Natural killer cell (primary cell): Measurements from ENCODE around the gene RRBP1. TPM values are rescaled to one million over a fixed set of nuclear protein-coding genes. Genes with fewer than 3 reads are reported as not detected.

ENCODE experiments used
- ATAC-seq, 3 donors: fragments of 150-1000 bp in 2 of 3; fragments of 200-7000 bp in 1 of 3; cut with Tn5 transposase; 1 replicate in 1 of 3; 2 replicates in 2 of 3; pipeline ENCODE4 v1.10.0; 2021; ENCODE audit warnings: mild to moderate bottlenecking in 2 of 3, moderate library complexity in 2 of 3
- DNase-seq, 2 donors: peaks; one replicate each; pipeline versions ENCODE4 v3.0.0 to v3.0.0-alpha.2; 2013 to 2021; ENCODE audit warnings: mixed read lengths in 1 of 2
- H3K27ac ChIP-seq: one replicate; pipeline ENCODE4 v1.5.1; 2013; ENCODE audit warnings: mild to moderate bottlenecking, low read length
- H3K27me3 ChIP-seq: one replicate; pipeline ENCODE4 v1.6.1; 2013; ENCODE audit warnings: low read length; ENCODE audit not compliant: control insufficient read depth, insufficient read depth
- H3K36me3 ChIP-seq: one replicate; pipeline ENCODE4 v1.6.1; 2013; ENCODE audit warnings: low read length; ENCODE audit not compliant: control insufficient read depth, insufficient read depth
- H3K4me1 ChIP-seq: one replicate; pipeline ENCODE4 v1.6.1; 2013; ENCODE audit warnings: low read length; ENCODE audit not compliant: control insufficient read depth, insufficient read depth
- H3K4me3 ChIP-seq: one replicate; pipeline ENCODE4 v1.5.1; 2013; ENCODE audit warnings: low read length
- H3K9me3 ChIP-seq: one replicate; pipeline ENCODE4 v1.6.1; 2013; ENCODE audit warnings: low read length; ENCODE audit not compliant: control insufficient read depth, insufficient read depth
- H3K27ac Mint-ChIP-seq, 2 donors: one replicate each; pipeline ENCODE4 v1.8.0; 2022; ENCODE audit warnings: mild to moderate bottlenecking in 2 of 2, mixed read lengths in 2 of 2, moderate library complexity in 1 of 2
- H3K27me3 Mint-ChIP-seq, 2 donors: one replicate each; pipeline ENCODE4 v1.8.0; 2022; ENCODE audit warnings: low read depth in 2 of 2, mixed read lengths in 2 of 2
- H3K36me3 Mint-ChIP-seq: one replicate; pipeline ENCODE4 v1.8.0; 2022; ENCODE audit warnings: mixed read lengths
- H3K4me1 Mint-ChIP-seq, 2 donors: one replicate each; pipeline ENCODE4 v1.8.0; 2022; ENCODE audit warnings: mixed read lengths in 2 of 2
- H3K4me3 Mint-ChIP-seq: one replicate; pipeline ENCODE4 v1.8.0; 2022; ENCODE audit warnings: mild to moderate bottlenecking, moderate library complexity, mixed read lengths
- H3K9me3 Mint-ChIP-seq, 2 donors: one replicate each; pipeline ENCODE4 v1.8.0; 2022; ENCODE audit warnings: mixed read lengths in 2 of 2
- WGBS: methylation state at CpG from one replicate; pipeline ENCODE4 v1.1.7; 2013; ENCODE audit warnings: missing lambda C conversion rate; ENCODE audit not compliant: insufficient coverage; 5-methylcytosine and 5-hydroxymethylcytosine counted together
- intact Hi-C: fragments of 100-400 bp; cut with micrococcal nuclease; formaldehyde crosslinking; loops from one replicate; pipeline ENCODE4 v1.14.2; 2022
- total RNA-seq, 4 donors: library from RNA; stranded (reverse); fragments of 120-200 nt in 1 of 4; gene quantifications; one replicate each; pipeline versions ENCODE4 v1.2.3 to v1.2.4, GENCODE V29; 2013 to 2022
- TF ChIP-seq, protein P1 (sequence below): fragments of 200-600 bp; IDR thresholded peaks from one replicate; pipeline ENCODE4 v1.8.0; 2022; ENCODE audit warnings: antibody characterized with exemption

The RRBP1 gene
- total RNA-seq, 3 donors from 2014 or later (not counting 1 experiment from before 2014, with no cell fraction given) = 88.3 to 95.4 (median 90.1) TPM

DNA sequence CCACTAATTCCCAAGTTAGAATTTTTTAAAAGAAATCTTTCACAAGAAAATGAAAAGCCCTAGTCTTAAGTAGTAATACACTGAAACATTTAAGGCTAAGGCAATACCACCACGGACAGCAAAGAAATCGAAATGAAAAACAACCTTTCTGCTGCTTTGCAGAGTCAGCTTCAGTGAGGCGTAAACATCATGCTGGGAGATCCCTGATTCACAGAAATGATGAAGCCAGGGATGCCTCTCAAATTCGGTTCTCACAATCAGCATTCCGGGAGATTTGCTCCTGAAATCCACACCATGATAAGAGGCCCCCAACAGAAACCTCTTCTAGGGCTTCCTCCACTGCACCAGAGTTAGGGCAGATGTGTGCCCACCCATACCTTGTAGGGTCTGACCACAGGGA, 18.6 kb downstream of the RRBP1 start:
- no peak for DNase-seq
- Histone ChIP-seq H3K27ac (no peak overlapping the region), H3K36me3 (peaks cover 7% of the 10 kb centered on the region), H3K27me3 (no peaks in the 10 kb centered on the region), H3K4me1 (peaks cover 44% of the 10 kb centered on the region), H3K9me3 (no peaks in the 10 kb centered on the region), H3K4me3 (no peak overlapping the region)
- peaks cover 10% of the 10 kb centered on the region for H3K36me3 Mint-ChIP-seq
- H3K27ac Mint-ChIP-seq = peak overlapping the region; percentile 66 to 74
- 88% methylated on average over 5 of the region's 5 CpGs for WGBS
- no peak for ATAC-seq
- H3K4me1 Mint-ChIP-seq = peaks cover 70 to 85% of the 10 kb centered on the region in 2 donors
- intact Hi-C loops = no loop called here
- H3K4me3 Mint-ChIP-seq = peak overlapping the region; percentile 61
- H3K9me3 Mint-ChIP-seq = no peaks in the 10 kb centered on the region
- TF ChIP-seq, protein P1, sequence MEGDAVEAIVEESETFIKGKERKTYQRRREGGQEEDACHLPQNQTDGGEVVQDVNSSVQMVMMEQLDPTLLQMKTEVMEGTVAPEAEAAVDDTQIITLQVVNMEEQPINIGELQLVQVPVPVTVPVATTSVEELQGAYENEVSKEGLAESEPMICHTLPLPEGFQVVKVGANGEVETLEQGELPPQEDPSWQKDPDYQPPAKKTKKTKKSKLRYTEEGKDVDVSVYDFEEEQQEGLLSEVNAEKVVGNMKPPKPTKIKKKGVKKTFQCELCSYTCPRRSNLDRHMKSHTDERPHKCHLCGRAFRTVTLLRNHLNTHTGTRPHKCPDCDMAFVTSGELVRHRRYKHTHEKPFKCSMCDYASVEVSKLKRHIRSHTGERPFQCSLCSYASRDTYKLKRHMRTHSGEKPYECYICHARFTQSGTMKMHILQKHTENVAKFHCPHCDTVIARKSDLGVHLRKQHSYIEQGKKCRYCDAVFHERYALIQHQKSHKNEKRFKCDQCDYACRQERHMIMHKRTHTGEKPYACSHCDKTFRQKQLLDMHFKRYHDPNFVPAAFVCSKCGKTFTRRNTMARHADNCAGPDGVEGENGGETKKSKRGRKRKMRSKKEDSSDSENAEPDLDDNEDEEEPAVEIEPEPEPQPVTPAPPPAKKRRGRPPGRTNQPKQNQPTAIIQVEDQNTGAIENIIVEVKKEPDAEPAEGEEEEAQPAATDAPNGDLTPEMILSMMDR = no peak
- H3K27me3 Mint-ChIP-seq = no peaks in the 10 kb centered on the region

GRCh38 chr20:17663040-17663399, 19.0 kb downstream of the RRBP1 start:
- no peaks in the 10 kb centered on the region for H3K27me3 ChIP-seq
- no peak overlapping the region for H3K4me3 ChIP-seq
- H3K9me3 Mint-ChIP-seq = no peaks in the 10 kb centered on the region
- H3K36me3 ChIP-seq = peaks cover 11% of the 10 kb centered on the region
- no peaks in the 10 kb centered on the region for H3K9me3 ChIP-seq
- no peak overlapping the region for H3K27ac ChIP-seq
- peaks cover 44% of the 10 kb centered on the region for H3K4me1 ChIP-seq
- H3K4me3 Mint-ChIP-seq = peak overlapping the region; percentile 62
- H3K4me1 Mint-ChIP-seq = peaks cover 72 to 85% of the 10 kb centered on the region in 2 donors
- intact Hi-C loops = no loop called here
- 89% methylated on average over 13 of the region's 13 CpGs for WGBS
- TF ChIP-seq, protein P1 = no peak
- ATAC-seq = no peak
- peaks cover 14% of the 10 kb centered on the region for H3K36me3 Mint-ChIP-seq
- peak overlapping the region; percentile 74 to 85 for H3K27ac Mint-ChIP-seq
- no peaks in the 10 kb centered on the region for H3K27me3 Mint-ChIP-seq
- no peak for DNase-seq

DNA sequence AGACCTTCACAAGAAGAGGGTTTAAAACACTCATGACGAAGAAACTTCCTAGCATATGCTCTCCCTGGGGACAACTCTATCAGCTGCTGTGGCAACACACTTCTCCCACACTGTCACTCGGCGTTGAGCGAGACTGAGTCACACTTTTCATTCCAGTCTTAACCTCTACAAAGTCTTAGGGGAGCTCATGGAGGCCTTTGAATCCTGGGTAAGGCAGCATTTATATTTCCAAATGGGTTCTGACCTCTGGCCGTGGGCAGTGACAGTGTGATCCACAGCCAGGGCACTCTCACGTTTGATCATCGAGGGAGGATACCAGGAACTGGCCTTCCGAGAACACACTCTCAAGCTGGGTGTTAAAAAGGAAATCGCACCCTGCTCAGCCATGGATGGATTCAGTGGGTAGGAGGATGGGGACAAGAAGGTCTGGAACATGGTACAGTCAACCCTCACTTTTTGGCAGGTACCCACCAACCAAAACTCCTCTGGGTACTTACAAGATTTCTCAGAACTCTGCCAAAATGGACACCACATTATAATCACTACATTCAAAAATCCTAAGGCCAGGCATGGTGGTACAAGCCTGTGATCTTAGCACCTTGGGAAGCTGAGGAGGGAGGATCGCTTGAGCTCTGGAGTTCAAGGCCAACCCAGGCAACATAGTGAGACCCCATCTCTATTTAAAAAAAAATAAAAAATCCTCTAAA, 19.6 kb downstream of the RRBP1 start:
- DNase-seq = no peak

More for the DNA sequence above, 19.6 kb downstream of the RRBP1 start:
- intact Hi-C loops = no loop called here
- peak overlapping the region; percentile 74 to 85 for H3K27ac Mint-ChIP-seq
- H3K36me3 Mint-ChIP-seq = peaks cover 14% of the 10 kb centered on the region
- Histone ChIP-seq H3K27ac (peak overlapping the region; percentile 24), H3K4me1 (peaks cover 44% of the 10 kb centered on the region), H3K4me3 (no peak overlapping the region), H3K9me3 (no peaks in the 10 kb centered on the region), H3K36me3 (peaks cover 9% of the 10 kb centered on the region), H3K27me3 (no peaks in the 10 kb centered on the region)
- H3K27me3 Mint-ChIP-seq = no peaks in the 10 kb centered on the region
- 26% methylated on average over 8 of the region's 10 CpGs for WGBS
- ATAC-seq = peak; percentile 56 to 67 (median 60)
- peak overlapping the region; percentile 62 for H3K4me3 Mint-ChIP-seq
- H3K9me3 Mint-ChIP-seq = no peaks in the 10 kb centered on the region
- TF ChIP-seq, protein P1 = no peak
- H3K4me1 Mint-ChIP-seq = peaks cover 73 to 85% of the 10 kb centered on the region in 2 donors
